SU-DHL-6 (cell line): Measurements from ENCODE around the gene GSTO2.

Source experiments
- CTCF ChIP-seq: fragments of 200-600 bp; sonication (generic); IDR thresholded peaks from one replicate; pipeline ENCODE4 v1.5.1; 2017; ENCODE audit warnings: antibody characterized with exemption, mild to moderate bottlenecking, low read length, moderate library complexity; ENCODE audit not compliant: insufficient read depth, poor library complexity, severe bottlenecking
- EZH2phosphoT487 ChIP-seq: fragments of 200-600 bp; sonication (generic), shearing (Covaris generic); conservative IDR thresholded peaks from 2 replicates; pipeline ENCODE4 v1.6.1; 2018; ENCODE audit warnings: mild to moderate bottlenecking, antibody characterized with exemption, low read length, moderate library complexity, mixed read lengths

- no peak for TF ChIP-seq CTCF
- no peak for TF ChIP-seq EZH2phosphoT487
These were observed 55.3 kb downstream of the GSTO2 start for GRCh38 chr10:104324221-104324686.
